Activated naive CD8-positive, alpha-beta T cell treated with anti-CD3 and anti-CD28 coated beads, Interleukin-2, amount 50 U/mL, for 16 hours (primary cell): ENCODE data around the gene THAP6.
"Not testable (repeated sequence)": the region's sequence is repeated elsewhere in the genome, so short reads cannot be mapped to it uniquely, and the experiment has no call there.

Source experiments
- DNase-seq: peaks from one replicate; pipeline ENCODE4 v3.0.0-alpha.2; 2020; ENCODE audit warnings: low read depth, low spot score

THAP6 gene

DNA sequence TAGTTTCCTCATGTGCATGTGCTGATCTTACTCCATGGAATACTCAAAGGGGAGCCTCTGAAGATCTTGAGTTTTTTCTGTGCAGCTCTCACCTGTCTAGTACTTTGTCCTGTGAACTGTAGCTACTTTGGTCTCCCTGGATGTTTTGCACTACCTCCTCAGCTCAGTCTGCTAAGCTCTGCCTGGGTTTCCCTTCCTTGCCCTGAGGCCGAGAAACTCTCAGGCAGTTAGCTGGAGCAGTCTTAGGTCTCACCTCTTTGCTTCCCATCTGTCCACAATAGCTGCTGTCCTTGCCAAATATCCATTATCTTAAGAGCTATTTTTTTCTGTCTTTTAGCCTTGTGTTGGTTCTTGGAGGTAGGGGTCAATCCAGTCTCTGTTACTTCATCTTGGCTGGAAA is 11.6 kb downstream of the THAP6 start:
- DNase-seq, result no peak

DNA sequence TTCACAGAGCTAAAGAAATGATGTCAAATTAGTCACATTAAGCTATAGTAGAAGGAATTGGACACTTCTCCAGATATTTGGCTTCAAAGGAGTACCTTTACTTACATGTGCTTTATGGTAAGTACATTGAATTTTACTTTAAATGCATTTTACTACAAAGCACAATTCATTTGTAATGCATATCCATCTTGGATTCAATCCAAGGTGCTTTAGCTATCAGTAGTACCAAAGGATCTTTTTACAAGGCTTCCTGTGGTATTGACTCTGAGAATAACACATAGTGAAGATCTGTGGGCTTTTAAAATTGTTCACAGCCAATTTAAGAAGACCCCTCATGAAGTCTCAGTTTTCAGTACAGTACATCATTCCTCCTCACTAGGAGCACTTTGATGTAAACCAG is 13.2 kb downstream of the THAP6 start:
- no peak for DNase-seq

DNA sequence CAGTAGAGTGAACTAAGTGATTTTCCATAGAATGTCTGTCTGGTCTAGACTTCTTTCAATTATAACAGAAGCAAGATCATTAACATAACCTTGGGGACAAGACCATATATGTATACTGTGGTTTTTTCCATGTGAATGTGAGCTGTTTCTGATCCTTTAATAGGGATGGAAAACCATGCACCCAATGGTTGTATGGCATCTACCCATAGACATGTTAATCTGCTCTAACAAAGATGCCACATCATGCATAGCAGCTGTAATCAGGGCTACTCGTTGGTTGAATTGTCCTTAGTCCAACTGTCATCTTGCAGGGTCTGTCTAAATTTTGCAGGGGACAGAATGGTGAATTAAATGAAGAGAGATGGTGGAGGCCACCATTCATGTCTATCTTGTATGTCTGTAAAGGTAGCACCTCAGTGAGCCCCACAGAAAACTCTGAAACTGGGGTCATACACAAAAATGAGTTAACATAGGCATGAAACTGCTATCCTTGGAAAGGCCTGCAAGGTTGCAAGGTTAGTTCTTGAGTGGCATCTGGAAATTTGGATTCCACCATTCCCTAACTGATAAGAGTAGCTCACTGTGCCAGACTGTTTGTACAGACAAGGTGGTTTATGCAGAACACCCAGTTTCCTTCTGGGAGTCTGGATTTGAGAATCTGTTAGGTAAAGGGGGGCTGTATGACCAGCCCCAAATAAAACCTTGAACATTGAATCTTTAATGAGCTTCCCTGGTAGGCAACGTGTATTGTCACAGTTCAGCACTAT is 16.5 kb downstream of the THAP6 start:
- no peak for DNase-seq

DNA sequence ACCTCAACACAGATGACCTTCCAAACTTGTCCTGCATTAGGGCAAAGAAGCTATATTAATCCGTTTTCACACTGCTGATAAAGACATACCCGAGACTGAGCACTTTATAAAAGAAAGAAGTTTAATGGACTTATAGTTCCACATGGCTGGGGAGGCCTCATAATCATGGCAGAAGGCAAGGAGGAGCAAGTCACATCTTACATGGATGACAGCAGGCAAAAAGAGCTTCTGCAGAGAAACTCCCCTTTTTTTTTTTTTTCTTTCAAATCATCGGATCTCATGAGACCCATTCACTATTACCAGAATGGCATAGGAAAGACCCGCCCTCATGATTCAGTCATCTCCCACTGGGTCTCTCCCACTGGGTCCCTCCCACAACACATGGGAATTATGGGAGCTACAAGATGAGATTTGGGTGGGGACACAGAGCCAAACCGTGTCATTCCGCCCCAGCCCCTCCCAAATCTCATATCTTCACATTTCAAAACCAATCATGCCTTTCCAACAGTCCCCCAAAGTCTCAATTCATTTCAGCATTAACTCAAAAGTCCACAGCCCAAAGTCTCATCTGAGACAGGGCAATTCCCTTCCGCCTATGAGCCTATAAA is 17.4 kb downstream of the THAP6 start:
- DNase-seq, result not testable (repeated sequence)

DNA sequence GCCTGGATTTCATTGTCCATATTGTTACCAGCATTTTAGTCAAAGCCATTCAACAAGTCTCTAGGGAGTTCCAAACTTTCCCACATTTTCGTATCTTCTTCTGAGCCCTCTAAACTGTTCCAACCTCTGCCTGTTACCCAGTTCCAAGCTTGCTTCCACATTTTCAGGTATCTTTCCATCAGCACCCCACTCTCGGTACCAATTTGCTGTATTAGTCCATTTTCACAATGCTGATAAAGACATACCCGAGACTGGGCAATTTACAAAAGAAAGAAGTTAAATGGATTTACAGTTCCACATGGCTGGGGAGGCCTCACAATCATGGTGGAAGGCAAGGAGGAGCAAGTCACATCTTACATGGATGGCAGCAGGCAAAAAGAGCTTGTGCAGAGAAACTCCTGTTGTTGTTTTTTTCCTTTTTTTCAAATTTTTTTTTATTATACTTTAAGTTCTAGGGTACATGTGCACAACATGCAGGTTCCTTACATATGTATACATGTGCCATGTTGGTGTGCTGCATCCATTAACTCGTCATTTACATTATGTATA is 19.1 kb downstream of the THAP6 start:
- DNase-seq, result not testable (repeated sequence)

DNA sequence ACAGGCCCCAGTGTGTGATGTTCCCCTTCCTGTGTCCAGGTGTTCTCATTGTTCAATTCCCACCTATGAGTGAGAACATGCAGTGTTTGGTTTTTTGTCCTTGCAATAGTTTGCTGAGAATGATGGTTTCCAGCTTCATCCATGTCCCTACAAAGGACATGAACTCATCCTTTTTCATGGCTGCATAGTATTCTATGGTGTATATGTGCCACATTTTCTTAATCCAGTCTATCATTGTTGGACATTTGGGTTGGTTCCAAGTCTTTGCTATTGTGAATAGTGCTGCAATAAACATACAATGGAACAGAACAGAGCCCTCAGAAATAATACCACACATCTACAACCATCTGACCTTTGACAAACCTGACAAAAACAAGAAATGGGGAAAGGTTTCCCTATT is 19.7 kb downstream of the THAP6 start:
- not testable (repeated sequence) for DNase-seq

DNA sequence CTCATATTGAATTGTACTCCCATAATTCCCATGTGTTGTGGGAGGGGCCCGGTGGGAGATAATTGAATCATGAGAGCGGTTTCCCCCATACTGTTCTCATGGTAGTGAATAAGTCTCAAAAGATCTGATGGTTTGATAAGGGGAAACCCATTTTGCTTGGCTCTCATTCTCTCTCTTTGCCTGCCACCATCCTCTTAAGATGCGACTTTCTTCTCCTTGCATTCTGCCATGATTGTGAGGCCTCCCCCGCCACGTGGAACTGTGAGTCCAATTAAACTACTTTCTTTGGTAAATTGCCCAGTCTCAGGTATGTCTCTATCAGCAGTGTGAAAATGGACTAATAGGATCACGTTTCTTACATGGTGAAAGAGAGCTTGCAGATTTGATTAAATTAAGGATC is 23.0 kb downstream of the THAP6 start:
- not testable (repeated sequence) for DNase-seq

DNA sequence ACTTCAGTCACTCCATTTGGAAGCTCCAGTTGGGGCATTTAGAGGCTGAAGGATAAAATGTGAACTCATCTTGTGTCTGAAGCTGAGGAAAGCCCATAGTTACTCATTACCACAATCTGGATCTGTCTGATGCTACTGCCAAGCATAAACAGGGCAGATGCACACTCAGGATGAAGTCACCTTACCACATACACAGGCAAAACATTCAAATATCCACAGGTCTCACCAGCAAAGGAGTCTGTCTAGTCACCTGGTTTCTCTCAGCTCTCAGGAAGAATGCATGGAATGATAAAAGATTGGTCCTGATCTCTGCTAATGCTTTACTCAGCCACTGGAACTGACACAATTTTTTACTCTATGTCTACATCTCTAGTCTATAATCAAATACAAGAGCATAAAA is 28.6 kb downstream of the THAP6 start:
- no peak for DNase-seq

DNA sequence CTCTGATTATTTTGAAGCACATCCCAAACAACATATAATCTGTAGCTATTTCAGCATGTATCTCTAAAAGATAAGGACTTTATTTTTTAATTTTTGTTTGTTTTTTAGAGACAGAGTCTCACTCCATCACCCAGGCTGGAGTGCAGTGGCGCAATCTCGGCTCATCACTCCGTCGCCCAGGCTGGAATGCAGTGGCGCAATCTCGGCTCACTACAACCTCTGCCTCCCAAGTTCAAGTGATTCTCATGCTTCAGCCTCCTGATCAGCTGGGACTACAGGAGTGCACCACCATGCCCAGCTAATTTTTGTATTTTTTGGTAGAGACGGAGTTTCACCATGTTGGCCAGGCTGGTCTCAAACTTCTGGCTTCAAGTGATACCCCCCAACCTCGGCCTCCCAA is 29.9 kb downstream of the THAP6 start:
- DNase-seq, result not testable (repeated sequence)

DNA sequence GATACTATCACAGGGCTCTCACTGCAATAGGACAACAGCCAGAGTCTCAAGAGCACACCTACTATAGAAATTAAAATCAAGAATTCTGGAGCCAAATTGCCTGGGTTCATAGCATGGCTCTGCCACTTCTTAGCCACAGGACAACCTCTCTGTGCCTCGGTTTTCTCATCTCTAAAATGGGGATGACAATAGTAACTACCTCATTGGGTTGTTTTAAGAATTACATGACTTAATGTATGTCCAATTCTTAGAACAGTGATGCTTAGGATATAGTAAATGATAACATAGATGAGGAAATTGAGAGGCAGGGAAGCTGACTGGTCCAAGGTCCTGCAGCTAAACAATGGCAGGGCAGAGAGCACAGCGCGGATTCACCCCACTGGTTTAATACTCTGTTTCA is 30.6 kb downstream of the THAP6 start:
- no peak for DNase-seq

DNA sequence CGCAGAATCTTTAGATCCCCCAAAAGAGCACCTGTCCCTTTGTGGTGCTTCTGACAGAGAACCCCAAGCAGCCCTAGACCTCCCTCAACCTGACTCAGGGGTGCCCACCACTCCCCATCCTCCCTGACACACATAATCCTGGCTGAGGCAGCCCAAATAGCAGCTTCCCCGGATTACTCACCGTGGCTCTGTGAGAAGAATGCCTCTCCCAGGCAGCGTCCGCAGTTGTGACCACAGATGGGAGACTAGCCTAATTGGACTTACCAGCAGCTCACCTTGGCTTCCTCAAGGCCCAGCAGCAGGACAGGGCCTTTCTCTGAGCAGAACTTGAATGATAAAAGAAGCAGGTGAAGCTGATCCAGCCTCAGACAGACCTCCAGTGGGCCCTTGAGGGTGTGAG is 31.3 kb downstream of the THAP6 start:
- DNase-seq, result no peak

DNA sequence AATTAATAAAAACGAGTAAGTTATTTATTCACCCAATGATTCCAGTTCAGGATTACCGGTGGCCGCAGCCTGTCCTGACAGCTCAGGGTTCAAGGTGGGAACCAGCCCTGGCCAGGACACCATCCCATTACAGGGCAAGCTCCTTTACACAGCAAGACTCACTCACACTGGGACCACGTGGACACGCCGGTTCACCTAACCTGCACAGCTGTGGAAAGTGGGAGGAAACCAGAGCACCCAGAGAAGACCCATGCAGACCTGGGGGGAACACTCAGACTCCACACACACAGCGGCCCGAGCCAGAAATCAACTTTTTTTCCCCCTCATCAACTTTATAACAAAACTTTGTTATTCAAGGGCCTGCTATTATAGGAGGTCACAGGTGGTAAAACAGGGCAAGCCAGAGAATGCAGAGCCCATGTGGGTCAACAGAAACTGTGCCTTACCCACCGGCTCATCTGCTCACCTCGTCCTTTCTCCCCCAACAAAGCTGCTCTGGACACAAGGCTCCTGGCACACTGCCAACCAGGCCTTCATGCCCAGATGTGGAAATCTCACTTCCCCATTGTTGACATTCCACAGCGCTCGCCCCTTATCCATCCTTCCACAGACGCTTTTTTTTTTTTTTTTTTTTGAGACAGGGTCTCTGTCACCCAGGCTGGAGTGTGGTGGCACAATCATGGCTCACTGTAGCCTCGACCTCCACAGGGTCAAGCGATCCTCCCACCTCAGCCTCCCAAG is 33.5 kb downstream of the THAP6 start:
- DNase-seq, result no peak

DNA sequence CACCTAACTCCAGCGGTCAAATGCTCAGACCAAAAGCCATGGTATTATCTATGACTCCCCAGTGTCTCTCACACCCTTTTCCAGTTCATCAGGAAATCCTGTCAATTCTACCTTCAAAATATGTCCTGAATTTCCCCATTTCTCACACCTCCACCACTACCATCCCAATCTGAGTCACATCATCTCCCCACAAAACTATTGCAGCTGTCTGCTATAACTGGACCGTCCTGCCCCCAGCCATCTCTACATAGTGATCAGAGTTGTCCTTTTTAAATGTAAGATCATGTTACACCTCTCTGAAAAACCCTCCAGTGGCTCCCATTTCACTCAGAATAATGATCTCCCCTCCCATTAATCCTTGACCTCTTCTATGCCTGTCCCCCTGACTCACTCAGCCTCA is 34.7 kb downstream of the THAP6 start:
- no peak for DNase-seq

DNA sequence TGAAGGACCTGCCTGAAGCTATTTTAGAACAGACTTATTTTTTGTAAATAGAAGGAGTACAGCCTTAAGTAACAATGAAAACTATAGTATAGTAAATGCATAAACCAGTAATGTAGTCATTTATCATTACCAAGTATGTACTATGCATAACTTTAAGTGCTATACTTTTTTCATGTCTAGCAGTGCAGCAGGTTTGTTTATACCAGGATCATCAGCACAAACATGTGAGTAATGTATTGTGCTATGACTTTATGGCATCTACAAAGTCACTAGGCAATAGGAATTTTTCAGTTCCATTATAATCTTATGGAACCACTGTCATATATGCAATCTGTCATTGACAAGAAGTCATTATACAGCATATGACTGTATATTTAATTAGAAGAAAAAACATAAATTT is 38.2 kb downstream of the THAP6 start:
- DNase-seq, result no peak

DNA sequence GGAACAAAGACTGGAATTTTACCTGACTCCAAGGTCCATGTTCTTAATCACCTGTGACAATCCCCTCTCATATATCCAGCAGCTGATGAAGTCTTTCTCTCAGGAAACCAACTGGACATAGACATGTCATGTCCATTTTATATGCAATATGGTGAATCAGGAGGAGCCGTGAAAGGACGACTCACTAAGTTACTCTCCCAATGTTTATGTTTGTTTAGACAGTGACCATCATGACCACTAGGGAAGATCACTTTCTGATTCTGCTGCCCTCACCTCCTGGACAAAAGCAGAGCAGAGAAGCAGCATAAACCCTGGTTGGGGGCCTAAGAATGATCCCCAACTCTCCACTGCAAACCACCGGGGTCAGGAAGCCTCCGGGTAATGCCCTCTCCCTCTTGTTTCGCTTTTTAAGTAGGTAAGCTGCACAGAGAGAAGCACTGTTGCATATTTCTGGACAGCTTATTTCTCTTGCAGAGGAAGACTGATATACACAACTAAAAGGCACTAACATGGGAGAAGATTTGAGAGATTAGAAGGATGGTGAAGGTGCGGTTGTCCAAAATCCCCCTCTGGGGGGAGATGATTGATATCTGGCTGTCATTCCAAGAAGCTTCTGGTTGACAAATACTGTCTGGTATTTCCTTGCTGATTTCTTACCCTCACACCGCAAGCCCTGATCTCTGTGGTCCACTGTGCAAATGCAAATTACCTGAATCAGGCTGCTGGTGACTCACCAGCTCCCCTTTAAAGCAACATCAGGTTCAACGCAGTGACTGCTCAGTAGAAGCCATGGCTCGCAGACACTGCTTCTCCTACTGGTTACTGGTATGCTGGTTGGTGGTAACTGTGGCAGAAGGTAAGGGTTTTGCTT is 41.3 kb downstream of the THAP6 start, which contains the start of gene ODAPH:
Gene ODAPH (plus strand): TSS at position 773 of the 871 bp plus-strand sequence. CDS start 17 bp downstream, at position 790.
- no peak for DNase-seq

DNA sequence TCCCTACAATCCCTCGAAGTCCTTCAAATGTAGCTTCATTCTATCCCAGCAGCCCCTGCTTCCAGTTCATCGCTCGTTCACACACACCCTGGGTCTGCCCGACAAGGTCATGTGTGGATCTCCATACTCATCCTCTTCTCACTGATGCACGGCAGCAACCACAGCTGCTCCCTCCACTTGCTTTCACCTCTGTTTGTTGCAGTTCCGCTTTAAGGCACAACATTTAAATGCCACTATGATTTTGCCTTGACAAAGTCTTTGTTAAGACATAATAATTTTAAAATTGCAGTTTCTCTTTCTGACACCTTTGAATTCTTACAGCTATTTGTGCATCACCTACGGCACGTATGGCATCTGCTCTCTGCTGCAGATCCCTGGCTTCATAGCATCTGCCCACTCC is 43.4 kb downstream of the THAP6 start:
- DNase-seq, result no peak

DNA sequence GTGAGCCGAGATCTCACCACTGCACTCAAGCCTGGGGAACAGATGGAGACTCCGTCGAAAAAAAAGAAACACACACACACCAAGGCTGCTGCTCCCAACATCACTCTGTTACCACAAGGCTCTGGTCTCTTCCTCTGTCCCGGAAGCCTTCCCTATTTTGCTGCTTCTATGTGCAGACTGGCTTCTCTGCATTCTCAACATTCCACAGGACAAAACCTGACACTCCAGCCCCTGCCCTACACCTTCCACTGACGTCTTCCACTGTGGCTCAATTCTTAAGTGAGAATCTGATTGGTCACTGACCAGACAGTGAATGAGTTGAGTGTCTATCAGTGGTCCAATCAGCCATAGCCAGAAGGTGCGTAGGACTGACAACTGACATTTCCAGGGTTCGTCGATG is 47.5 kb downstream of the THAP6 start:
- DNase-seq, result no peak

DNA sequence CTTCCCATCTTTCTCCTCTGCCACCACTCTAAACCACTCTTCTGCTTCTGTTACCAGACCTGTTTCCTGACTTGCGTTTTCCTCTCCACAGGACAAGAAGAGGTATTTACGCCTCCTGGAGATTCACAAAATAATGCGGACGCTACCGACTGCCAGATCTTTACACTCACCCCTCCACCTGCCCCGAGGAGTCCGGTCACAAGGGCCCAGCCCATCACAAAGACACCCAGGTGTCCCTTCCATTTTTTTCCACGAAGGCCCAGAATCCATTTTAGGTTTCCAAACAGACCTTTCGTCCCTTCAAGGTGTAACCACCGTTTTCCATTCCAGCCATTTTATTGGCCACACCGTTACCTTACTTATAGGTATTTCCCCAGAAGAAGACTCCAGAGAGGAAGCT is 49.8 kb downstream of the THAP6 start:
- DNase-seq, result no peak

DNA sequence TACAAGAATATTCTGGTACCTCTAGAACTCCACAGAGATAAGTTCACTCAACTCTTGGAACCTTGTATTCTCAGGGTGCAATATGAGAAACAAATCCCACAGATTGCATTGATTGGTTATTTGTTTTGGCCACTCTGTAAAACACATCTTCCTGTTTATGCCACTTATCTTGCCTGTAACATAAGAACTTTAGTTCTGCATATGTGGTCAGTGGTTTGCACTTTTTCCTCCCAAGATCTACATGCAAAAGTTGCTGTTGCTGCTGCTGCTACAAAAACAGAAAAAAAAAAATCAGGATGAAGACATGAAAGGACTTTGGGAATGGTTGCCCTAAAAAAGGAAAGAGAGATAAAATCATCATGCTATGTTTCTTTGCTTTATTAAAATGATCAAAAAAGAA is 51.2 kb downstream of the THAP6 start:
- DNase-seq, result no peak

DNA sequence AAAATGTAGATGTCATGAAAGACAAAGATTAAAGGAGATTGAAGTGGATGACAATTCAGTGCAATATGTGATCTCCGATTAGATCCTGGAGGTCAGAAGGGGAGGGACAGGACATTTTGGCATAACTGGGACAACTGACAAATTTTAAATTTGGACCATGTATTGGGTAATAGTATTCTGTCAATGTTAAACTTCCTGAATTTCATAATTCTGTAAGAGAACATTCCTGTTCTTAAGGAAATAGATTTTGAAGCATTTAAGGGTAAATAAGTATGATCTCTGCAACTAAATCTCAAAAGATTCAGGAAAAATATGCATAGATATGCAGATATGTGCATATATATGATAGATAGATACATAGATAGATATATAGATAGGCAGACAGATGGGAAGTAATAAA is 52.6 kb downstream of the THAP6 start:
- no peak for DNase-seq

DNA sequence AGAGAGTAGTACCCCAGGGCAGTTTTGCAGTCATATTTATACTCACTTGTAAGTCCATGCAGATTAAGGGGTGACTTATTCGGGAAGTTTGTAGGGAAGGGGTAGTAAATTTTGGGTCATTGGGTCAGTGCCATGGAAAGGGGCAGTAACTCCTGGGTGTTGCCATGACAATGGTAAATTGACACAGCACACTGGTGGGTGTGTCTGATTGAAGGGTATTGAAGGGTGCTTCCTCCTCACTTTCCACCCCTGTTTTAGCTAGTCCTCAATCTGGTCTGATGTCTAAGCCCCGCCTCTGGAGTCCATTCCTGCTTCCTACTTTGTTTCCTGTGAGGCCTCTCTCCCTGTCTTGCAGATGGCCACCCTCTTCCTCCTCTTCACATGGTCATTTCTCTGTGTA is 53.5 kb downstream of the THAP6 start:
- DNase-seq, result no peak
